Stimulated activated CD8-positive, alpha-beta memory T cell treated with anti-CD3 and anti-CD28 coated beads, Interleukin-4, amount 100 ng/mL, for 1 hour (primary cell): ENCODE measurements around the gene VCL.
"Not testable (repeated sequence)": the region's sequence is repeated elsewhere in the genome, so short reads cannot be mapped to it uniquely, and the experiment has no call there.

ENCODE experiments used
- DNase-seq, 2 donors: peaks; one replicate each; pipeline ENCODE4 v3.0.0-alpha.2; 2020; ENCODE audit warnings: low read depth in 2 of 2, low spot score in 1 of 2

The VCL gene

DNA sequence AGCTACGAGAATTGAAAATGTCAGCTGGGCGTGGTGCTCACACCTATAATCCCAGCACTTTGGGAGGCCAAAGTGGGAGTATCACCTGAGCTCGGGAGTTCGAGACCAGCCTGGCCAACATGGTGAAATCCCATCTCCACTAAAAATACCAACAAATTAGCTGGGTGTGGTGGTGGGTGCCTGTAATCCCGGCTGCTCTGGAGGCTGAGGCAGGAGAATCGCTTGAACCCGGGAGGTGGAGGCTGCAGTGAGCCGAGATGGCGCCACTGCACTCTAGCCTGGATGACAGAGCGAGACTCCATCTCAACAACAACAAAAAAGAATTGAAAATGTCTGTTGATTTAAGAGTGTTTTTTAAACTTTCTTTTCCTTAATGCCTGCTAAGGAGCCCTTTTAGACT, 149.1 kb downstream of the VCL start:
- not testable (repeated sequence) for DNase-seq

DNA sequence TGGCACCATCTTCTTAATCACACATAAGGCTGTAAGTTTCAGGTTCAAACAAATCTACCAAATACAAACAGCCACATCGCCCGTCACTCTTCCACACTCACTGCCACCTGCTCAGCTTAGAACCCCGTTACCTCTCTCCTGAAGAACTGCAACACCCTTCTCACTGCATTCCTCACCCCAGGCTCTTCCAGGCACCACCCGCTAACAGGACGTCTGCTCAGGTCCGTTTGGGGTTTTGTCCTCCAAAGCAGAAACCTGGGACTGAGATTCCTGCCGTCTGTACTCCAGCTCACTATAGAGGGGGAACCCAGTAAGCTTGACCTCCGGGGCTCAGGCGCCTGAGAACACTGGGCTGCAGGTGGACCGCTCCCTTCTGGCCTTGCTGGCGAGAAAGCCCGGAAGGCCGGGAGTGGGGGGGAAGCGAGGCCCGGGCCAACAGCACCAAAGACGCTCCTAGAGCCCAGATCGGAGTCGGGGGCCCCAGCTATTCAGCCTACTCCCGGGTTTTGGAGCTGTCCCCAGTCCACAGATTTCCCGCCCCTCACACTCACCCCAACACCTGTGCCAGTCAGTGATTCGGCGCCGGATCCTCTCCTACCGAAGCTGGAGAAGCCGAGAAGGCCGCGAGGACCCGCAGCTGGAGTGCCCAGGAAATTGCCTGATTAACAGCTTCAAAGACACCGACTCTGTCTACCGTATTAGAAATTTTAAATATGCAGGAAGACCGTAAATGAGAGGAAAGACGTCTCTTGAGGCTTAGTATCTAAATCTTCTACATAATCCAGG, 152.5 kb downstream of the VCL start, which contains the start of gene AP3M1:
Gene AP3M1, minus strand, starts transcription at position 625 of the 786 bp plus-strand sequence. CDS start 12,449 bp downstream, outside the sequence.
- peak; percentile 53 to 63 for DNase-seq

DNA sequence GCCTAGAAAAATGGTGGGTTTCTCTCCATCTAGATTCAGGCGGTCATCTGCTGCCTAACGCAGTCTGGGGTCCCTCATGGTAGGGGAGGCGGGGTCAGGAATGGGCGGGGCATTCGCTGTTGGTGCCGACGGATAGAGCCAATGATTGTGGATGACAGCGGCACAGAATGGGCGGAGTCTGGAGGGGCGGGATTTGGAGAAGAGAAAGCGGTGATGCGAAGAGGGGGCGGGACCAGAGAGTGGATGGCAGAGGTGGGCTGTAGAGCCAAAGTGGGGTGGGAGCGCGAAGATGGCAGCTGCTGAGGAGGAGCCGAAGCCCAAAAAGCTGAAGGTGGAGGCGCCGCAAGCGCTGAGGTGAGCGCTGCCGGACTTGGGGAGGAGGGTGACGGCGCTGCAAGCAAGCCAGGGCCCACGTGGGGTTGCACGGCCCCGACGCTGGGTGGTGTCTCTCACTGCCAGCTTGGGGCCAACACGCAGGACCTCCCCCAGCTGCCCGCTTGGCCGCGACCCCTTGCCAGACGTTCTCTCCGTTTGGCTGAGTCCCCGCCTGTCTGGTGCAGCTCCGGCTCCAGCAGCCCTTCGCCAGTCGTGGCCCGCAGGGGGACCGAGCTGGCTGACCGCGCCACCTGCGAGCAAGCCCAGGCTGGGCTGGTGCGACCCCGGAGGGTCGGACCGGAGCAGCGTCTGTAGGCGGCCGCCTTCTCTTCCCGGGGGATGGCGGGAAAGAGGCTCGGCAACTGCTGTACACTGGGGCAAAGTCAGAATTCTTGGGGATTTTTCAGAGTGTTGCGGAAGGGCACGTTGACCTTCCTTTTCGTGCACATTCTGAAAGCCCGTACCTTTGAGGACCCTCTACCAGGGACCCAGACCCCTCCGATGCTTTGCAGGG, 153.3 kb downstream of the VCL start, which contains the start of gene ADK:
Gene ADK, plus strand, starts transcription at position 232 of the 889 bp plus-strand sequence. Its CDS starts 58 bp downstream, at position 290.
- peak; percentile 99 to 100 for DNase-seq

DNA sequence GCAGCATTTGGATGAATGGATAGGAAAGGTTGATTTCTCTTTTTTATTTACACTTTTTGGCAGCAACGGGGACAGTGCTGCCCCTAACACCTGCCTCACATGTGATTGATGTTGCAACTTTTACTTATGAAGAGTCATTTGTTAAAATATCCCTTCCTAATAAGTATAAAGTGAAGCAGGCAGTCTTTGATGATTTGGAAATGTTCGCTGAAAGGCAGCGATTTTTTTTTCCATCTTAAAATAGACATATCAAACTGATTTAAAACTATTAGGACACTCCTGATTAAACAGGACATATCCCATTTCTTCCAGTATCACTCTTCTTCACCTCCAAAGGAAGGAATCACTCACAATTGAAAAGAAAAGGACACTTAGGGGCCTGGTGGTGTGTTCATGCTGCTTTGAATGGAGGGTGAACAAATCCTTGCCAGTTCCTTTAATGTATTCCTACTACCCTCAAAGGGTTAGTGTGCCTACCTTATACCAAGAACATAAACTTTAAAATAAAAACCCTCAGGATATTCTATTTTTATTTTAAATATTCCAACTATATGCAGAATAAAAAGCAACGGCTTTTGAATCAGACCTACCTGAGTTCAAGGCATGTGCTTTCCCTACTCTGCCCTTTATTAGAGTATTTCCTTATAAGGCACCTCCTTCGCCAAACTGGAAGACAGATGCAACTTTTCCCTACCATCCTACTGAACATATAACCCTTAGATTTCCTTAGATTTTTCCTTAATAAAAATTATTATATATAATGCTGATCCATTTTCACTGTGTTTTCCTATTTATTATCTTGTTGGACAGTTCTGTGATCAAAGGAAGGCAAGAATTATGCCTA, 154.2 kb downstream of the VCL start:
- no peak for DNase-seq

DNA sequence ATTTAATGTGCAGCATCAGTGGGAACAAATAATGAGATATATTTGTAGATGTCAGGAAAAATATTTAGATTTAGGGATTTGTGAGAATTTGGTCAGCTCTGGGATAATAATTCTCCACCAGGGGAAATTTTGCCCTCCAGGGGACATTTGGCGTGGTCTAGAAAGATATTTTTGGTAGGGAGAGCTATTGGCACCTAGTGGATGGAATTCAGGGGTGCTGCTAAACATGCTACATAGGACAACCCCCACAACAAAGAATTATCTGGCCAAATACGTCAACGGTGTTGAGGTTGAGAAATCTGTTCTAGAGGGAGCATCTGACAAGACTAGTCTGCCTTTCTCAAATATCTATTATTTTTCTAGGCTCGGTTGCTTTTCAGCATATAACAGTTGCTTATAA, 155.2 kb downstream of the VCL start:
- DNase-seq: no peak

DNA sequence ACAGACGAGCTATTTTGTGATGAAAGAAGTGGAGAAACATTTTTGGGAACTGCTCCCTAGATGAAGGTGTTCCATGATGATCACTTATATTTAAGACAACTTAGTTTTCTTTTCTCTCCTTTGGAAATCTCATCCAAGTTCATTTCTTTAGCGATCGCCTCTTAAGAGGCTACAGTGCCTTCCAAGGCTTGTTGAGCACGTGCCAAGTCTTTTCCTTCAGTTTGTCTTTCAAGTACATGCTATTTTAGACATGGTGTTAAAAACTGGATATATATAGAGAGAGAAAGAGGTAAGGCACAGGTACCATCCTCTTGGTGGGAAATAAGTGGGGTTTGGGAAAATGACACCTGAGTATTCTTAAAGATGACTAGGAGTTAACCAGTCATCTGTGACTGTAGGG, 155.8 kb downstream of the VCL start:
- no peak for DNase-seq

DNA sequence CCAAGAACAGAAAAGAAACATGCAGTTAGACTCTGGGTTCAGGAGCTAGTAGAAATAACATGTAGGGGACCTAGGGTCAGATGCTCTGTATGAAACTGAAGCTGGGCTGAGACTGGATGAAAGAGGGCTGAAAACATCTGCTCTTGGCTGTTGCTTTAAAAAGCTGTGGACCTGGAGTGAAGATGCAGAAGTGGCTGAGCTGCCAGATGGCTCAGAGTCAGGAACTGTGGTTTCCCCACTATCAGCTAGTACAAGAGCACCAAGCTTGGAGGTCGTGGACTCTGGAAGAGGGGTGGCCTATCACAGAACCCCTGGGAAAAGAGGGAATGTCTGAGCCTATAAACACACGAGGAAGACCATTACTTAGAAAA, 159.0 kb downstream of the VCL start:
- DNase-seq: no peak

DNA sequence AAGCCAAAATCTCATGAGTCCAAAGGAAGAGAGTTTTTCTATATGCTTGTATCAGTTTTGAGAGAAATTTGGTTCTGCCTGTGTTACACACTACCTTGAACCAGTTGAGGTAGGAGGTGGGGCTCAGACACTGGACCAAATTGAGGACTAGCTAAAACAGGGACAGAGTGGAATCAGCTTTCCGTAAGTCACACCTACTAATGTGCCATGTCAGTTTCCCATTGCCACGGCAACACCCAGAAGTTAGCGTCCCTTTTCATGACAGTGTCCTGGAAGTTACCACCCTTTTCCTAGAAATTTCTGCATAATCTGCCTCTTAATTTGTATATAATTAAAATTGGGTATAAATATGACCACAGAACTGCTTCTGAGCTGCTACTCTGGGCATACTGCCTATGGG, 162.1 kb downstream of the VCL start:
- DNase-seq: no peak

DNA sequence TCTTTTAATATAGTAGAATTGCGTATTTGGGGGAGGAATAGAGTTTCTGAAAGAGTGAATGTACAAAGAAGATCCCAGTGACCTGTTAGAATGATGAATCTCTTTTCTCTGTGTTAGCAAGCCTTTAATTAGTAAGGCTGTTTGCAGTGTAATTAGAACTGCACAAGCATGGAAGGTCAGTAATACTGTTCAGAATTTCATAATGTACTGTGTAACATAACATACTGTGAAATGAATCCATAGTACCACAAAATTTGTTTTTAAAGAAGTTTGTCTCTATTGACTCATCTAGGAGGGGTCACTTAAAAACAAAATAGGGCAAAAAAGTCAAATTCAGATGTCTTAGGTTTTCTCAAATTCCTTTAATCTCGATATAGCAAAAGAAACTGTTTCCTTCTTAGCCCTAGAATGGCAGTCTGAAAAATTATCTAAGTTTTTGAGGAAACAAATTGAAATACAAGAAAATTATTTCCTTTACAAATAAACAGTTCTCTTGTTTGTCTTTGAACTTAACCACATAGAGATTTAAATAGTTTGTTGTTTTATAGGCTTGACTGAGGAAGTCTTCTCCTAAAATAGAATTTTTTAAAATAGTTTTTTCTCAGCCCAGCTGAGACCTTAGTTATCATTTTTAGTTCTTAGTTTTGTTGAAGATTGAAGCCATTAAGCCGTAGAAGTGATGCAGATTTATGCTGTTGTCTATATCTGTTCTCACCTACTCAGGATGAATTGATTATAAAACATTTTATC, 165.6 kb downstream of the VCL start:
- DNase-seq: no peak

DNA sequence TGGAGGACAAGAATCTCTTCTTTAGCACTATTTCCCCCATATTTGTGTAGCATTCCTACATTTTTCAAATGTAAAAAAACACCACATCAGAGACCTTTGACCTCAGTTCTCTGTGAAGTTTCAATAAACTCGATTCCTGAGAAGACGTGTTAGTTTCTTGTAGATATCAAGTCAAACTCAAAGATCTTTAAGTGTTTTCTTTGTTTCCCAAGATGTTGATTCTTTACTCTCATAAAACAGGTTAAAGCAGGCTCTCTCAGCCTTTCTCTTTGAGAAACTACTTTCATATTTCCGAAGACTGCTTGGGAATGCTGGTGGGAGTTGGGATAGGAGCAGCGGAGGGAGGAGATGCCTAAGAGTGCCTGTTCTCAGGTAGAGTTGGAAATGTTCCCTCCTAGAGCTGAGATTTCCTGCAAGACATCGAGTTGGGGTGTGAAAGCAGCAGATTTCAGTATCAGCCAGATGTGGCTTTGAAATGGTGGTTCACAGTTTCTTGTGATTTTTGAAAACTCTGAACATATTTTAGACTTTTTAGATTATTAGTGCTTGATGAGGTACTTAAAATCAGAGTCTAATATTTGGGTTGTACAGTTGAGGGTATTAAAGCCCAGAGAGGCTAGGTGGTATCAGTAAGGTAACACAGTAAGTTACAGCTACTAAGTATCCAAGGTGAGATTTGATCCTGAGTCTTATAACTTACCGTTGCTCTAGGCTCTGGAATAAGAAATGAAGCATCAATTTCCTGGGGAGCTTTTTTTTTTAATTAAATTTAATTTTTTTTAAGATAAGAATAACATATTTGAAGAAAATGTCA, 167.0 kb downstream of the VCL start:
- no peak for DNase-seq

DNA sequence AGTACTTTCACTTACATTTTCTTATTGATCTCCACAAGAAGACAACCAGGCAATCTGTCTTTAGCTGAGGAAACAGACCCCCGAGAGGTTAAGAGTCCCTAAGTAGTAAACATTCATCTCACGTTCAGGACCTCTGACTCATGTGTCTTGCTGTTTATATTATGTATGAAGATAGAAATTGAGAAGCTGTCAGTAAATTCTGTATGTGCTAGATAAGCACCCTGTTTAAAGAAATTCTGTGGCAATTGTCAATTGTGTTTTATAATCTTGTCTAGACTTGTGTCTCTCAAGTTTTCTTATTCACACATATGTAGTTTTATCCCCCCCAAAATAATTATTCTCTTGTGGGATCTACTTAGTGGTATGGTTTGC, 167.6 kb downstream of the VCL start:
- no peak for DNase-seq

DNA sequence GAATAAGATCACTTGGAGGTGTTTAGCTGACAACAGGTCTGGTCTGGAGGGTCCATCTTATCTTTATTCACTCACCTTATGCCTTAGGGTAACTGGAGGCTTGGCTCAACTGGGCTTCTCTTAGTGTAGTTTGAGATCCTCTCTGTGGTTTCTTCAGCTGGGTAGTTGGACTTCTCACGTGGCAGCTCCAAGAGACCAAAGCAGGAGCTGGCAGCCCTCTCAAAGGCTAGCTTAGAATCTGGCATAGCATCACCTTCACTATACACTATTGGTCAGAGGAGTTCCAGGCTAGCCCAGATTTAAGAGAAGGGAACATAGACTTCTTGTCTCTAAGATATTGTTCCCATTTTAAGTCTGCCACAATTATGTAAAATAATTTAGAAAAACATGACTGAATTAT, 169.5 kb downstream of the VCL start:
- DNase-seq: no peak
